H1 (cell line): ENCODE results near the gene CRX. TPM values are rescaled to one million over a fixed set of nuclear protein-coding genes. Genes with fewer than 3 reads are reported as not detected.
A peak's percentile ranks its signal among the peaks of the same experiment; 100 is the strongest.

ENCODE experiments used
- CBX5 ChIP-seq: fragments of 300-800, 300-1000 bp; sonication (generic); IDR thresholded peaks from 2 replicates; pipeline ENCODE4 v1.7.1; 2016; ENCODE audit warnings: antibody characterized with exemption, low read length, low read depth
- CTBP2 ChIP-seq: IDR thresholded peaks from 2 replicates; pipeline ENCODE4 v1.7.0; 2011; ENCODE audit warnings: borderline replicate concordance, mild to moderate bottlenecking, moderate library complexity, mixed read lengths, low read length; ENCODE audit not compliant: insufficient read depth, insufficient read length
- FOSL1 ChIP-seq: IDR thresholded peaks from 2 replicates; pipeline ENCODE4 v1.6.1; 2011; ENCODE audit warnings: mild to moderate bottlenecking, low read depth, low read length, moderate library complexity; ENCODE audit not compliant: insufficient read depth
- RBBP5 ChIP-seq: IDR thresholded peaks from 2 replicates; pipeline ENCODE4 v1.7.1; 2012; ENCODE audit warnings: low read depth, mild to moderate bottlenecking, inconsistent platforms, low read length, moderate library complexity, borderline replicate concordance
- polyA plus RNA-seq, 7 experiments: library from polyadenylated mRNA; depleted of rRNA in 3 of 7; stranded (reverse) in 5 of 7; unstranded in 2 of 7; fragments of >200 nt in 5 of 7; fragments of 200-250 nt in 2 of 7; gene quantifications; 1 replicate in 5 of 7; 2 replicates in 1 of 7; 4 replicates in 1 of 7; pipeline versions ENCODE4 v1.2.1 to v1.2.3, GENCODE V29; 2011 to 2013; ENCODE audit warnings: missing spikeins in 2 of 7, mixed read lengths in 2 of 7
- total RNA-seq: library from RNA; stranded (reverse); fragmentation: NEBNext Ultra II Directional; extraction: Animal tissue kit (Norgen Biotek cat#: 25700); gene quantifications from 2 replicates; pipeline ENCODE4 v1.2.1, GENCODE V29; 2021
- TF ChIP-seq, protein P1 (sequence below): IDR thresholded peaks from 2 replicates; pipeline ENCODE4 v1.6.1; 2012; ENCODE audit warnings: inconsistent platforms
- TF ChIP-seq, protein P2 (sequence below): fragments of 300-600 bp; sonication (generic); IDR thresholded peaks from 2 replicates; pipeline ENCODE4 v1.7.1; 2012; ENCODE audit warnings: low read length, moderate library complexity, mild to moderate bottlenecking, inconsistent platforms; ENCODE audit not compliant: insufficient replicate concordance
- TF ChIP-seq, protein P3 (sequence below): IDR thresholded peaks from 2 replicates; pipeline ENCODE4 v1.6.1; 2012; ENCODE audit warnings: low read length, inconsistent platforms

Gene CRX
- total and polyA plus RNA-seq, 2 of the 8 experiments (the other 6 are each of a cell fraction or from before 2014, with no cell fraction given), result 0.08 TPM; not detected in 1

DNA sequence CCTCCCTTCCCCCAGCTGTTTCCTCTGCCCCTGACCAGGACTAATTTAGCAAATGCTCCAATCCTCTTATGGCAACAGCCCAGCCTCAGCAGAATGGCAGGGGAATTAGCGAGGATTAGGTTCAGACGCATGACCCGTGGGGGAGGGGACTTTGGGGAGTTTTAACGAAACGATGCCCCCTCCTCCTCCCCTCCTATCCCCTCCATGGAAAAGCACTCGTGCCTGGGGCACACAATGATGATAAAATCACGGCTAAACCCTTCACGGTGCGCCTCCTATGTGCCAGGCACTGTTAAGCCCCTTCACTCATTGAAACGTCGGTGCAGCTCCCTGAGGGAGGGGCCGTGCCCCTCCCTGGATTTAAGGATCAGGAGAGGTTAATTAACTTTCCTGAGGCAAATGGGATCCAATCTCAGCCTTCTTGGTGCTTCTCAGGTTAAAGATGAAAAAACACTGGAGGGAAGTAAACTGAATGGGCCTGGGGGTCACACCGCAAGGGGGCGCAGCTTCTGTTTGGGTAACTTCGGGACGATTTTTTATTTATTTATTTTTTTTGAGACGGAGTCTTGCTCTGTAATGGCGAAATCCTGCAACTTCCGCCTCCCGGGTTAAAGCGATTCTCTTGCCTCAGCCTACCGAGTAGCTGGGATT lies 27.2 kb downstream of the CRX start (continued):
- TF ChIP-seq CTBP2 (no peak), FOSL1 (no peak), RBBP5 (peak; percentile 72), CBX5 (no peak)
- TF ChIP-seq, protein P1, sequence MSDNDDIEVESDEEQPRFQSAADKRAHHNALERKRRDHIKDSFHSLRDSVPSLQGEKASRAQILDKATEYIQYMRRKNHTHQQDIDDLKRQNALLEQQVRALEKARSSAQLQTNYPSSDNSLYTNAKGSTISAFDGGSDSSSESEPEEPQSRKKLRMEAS, result 0 out of 2 replicates have a peak, but pooled peaks have one; percentile 7
- TF ChIP-seq, protein P2, sequence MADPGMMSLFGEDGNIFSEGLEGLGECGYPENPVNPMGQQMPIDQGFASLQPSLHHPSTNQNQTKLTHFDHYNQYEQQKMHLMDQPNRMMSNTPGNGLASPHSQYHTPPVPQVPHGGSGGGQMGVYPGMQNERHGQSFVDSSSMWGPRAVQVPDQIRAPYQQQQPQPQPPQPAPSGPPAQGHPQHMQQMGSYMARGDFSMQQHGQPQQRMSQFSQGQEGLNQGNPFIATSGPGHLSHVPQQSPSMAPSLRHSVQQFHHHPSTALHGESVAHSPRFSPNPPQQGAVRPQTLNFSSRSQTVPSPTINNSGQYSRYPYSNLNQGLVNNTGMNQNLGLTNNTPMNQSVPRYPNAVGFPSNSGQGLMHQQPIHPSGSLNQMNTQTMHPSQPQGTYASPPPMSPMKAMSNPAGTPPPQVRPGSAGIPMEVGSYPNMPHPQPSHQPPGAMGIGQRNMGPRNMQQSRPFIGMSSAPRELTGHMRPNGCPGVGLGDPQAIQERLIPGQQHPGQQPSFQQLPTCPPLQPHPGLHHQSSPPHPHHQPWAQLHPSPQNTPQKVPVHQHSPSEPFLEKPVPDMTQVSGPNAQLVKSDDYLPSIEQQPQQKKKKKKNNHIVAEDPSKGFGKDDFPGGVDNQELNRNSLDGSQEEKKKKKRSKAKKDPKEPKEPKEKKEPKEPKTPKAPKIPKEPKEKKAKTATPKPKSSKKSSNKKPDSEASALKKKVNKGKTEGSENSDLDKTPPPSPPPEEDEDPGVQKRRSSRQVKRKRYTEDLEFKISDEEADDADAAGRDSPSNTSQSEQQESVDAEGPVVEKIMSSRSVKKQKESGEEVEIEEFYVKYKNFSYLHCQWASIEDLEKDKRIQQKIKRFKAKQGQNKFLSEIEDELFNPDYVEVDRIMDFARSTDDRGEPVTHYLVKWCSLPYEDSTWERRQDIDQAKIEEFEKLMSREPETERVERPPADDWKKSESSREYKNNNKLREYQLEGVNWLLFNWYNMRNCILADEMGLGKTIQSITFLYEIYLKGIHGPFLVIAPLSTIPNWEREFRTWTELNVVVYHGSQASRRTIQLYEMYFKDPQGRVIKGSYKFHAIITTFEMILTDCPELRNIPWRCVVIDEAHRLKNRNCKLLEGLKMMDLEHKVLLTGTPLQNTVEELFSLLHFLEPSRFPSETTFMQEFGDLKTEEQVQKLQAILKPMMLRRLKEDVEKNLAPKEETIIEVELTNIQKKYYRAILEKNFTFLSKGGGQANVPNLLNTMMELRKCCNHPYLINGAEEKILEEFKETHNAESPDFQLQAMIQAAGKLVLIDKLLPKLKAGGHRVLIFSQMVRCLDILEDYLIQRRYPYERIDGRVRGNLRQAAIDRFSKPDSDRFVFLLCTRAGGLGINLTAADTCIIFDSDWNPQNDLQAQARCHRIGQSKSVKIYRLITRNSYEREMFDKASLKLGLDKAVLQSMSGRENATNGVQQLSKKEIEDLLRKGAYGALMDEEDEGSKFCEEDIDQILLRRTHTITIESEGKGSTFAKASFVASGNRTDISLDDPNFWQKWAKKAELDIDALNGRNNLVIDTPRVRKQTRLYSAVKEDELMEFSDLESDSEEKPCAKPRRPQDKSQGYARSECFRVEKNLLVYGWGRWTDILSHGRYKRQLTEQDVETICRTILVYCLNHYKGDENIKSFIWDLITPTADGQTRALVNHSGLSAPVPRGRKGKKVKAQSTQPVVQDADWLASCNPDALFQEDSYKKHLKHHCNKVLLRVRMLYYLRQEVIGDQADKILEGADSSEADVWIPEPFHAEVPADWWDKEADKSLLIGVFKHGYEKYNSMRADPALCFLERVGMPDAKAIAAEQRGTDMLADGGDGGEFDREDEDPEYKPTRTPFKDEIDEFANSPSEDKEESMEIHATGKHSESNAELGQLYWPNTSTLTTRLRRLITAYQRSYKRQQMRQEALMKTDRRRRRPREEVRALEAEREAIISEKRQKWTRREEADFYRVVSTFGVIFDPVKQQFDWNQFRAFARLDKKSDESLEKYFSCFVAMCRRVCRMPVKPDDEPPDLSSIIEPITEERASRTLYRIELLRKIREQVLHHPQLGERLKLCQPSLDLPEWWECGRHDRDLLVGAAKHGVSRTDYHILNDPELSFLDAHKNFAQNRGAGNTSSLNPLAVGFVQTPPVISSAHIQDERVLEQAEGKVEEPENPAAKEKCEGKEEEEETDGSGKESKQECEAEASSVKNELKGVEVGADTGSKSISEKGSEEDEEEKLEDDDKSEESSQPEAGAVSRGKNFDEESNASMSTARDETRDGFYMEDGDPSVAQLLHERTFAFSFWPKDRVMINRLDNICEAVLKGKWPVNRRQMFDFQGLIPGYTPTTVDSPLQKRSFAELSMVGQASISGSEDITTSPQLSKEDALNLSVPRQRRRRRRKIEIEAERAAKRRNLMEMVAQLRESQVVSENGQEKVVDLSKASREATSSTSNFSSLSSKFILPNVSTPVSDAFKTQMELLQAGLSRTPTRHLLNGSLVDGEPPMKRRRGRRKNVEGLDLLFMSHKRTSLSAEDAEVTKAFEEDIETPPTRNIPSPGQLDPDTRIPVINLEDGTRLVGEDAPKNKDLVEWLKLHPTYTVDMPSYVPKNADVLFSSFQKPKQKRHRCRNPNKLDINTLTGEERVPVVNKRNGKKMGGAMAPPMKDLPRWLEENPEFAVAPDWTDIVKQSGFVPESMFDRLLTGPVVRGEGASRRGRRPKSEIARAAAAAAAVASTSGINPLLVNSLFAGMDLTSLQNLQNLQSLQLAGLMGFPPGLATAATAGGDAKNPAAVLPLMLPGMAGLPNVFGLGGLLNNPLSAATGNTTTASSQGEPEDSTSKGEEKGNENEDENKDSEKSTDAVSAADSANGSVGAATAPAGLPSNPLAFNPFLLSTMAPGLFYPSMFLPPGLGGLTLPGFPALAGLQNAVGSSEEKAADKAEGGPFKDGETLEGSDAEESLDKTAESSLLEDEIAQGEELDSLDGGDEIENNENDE, result no peak
- TF ChIP-seq, protein P3, sequence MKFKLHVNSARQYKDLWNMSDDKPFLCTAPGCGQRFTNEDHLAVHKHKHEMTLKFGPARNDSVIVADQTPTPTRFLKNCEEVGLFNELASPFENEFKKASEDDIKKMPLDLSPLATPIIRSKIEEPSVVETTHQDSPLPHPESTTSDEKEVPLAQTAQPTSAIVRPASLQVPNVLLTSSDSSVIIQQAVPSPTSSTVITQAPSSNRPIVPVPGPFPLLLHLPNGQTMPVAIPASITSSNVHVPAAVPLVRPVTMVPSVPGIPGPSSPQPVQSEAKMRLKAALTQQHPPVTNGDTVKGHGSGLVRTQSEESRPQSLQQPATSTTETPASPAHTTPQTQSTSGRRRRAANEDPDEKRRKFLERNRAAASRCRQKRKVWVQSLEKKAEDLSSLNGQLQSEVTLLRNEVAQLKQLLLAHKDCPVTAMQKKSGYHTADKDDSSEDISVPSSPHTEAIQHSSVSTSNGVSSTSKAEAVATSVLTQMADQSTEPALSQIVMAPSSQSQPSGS, result no peak
